Fibroblast of pulmonary artery (primary cell): Measurements from ENCODE around the gene ECT2.
A peak's percentile ranks its signal among the peaks of the same experiment; 100 is the strongest.

Experiments used
- DNase-seq: peaks from one replicate; pipeline ENCODE4 v3.0.0-alpha.2; 2010; ENCODE audit warnings: low read depth
- H3K4me3 ChIP-seq: replicated peaks from 2 replicates; pipeline ENCODE4 v1.5.1; 2011; ENCODE audit warnings: low read depth, mild to moderate bottlenecking, control low read depth, low read length, moderate library complexity
- TF ChIP-seq, protein P1 (sequence below): IDR thresholded peaks from 2 replicates; pipeline ENCODE4 v1.5.1; 2011; ENCODE audit warnings: mild to moderate bottlenecking, control low read depth, low read length, inconsistent platforms; ENCODE audit errors: missing control alignments

ECT2 gene

GRCh38 chr3:172804323-172804722 lies 53.8 kb downstream of the ECT2 start:
- DNase-seq = no peak
- TF ChIP-seq, protein P1, sequence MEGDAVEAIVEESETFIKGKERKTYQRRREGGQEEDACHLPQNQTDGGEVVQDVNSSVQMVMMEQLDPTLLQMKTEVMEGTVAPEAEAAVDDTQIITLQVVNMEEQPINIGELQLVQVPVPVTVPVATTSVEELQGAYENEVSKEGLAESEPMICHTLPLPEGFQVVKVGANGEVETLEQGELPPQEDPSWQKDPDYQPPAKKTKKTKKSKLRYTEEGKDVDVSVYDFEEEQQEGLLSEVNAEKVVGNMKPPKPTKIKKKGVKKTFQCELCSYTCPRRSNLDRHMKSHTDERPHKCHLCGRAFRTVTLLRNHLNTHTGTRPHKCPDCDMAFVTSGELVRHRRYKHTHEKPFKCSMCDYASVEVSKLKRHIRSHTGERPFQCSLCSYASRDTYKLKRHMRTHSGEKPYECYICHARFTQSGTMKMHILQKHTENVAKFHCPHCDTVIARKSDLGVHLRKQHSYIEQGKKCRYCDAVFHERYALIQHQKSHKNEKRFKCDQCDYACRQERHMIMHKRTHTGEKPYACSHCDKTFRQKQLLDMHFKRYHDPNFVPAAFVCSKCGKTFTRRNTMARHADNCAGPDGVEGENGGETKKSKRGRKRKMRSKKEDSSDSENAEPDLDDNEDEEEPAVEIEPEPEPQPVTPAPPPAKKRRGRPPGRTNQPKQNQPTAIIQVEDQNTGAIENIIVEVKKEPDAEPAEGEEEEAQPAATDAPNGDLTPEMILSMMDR = no peak
- H3K4me3 ChIP-seq = no peak overlapping the region

- DNase-seq = peak; percentile 82
- TF ChIP-seq, protein P1 = peak; percentile 40
- H3K4me3 ChIP-seq = no peak overlapping the region
Observed at GRCh38 chr3:172808969-172809546, 58.5 kb downstream of the ECT2 start.

DNA sequence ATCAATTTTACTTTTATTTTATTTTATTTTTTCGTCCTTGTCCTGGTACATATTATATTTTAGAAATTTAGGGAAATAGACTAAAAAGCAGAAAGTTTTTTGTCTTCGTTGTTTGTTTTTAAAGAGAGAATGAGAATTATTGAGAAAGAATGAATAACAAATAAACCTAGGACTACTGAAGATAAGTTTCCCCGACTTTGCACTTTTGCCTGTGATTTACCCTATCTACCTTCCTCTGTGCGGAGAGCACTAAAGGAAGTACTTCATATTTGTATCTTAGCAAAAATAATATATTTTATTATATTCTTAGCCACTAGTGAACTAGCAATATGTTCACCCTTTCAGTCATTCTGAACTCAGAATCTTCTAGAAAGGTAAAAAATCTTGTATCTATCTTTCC lies 60.6 kb downstream of the ECT2 start:
- TF ChIP-seq, protein P1 = no peak
- no peak for DNase-seq
- H3K4me3 ChIP-seq = no peak overlapping the region

GRCh38 chr3:172813462-172813861 lies 62.9 kb downstream of the ECT2 start:
- no peak overlapping the region for H3K4me3 ChIP-seq
- no peak for DNase-seq
- TF ChIP-seq, protein P1 = no peak

- no peak overlapping the region for H3K4me3 ChIP-seq
- TF ChIP-seq, protein P1 = no peak
- peak; percentile 31 for DNase-seq
Observed at GRCh38 chr3:172814738-172815137, 64.2 kb downstream of the ECT2 start.

GRCh38 chr3:172815857-172816256 lies 65.3 kb downstream of the ECT2 start:
- DNase-seq = no peak
- TF ChIP-seq, protein P1 = no peak
- H3K4me3 ChIP-seq = no peak overlapping the region

- H3K4me3 ChIP-seq = no peak overlapping the region
- TF ChIP-seq, protein P1 = no peak
- no peak for DNase-seq
Observed at GRCh38 chr3:172816281-172816680, 65.8 kb downstream of the ECT2 start.
